SH-SY5Y (cell line): ENCODE data around the gene AREL1.

Experiments used
- GATA2 ChIP-seq: IDR thresholded peaks from 2 replicates; pipeline ENCODE4 v1.6.1; 2011; ENCODE audit warnings: mild to moderate bottlenecking, low read depth, low read length
- GATA3 ChIP-seq: IDR thresholded peaks from 2 replicates; pipeline ENCODE4 v1.6.1; 2011; ENCODE audit warnings: low read depth, mild to moderate bottlenecking, low read length, moderate library complexity

DNA sequence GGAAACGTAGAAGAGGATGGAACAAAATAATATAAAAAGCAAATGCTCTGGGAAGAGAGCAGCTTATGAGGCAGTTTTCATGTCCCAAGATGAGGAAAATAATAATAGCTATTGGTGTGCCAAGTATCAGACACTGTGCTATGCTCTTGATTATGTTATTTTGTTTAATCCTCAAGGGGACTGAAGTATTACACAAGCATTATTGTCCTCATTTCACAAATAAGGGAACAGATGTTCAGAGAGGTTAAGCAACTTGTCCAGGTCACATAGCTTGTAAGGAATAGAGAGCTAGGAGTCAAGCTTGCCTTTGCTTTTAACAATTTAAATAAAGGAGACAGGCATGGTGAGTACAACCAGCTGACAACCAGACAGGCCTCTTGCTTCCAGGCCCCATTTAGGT is 73.9 kb downstream of the AREL1 start:
- no peak for TF ChIP-seq GATA2
- no peak for TF ChIP-seq GATA3
